ENCODE results near the gene PLCB1.

The PLCB1 gene

GRCh38 chr20:8796088-8796660 lies 664.1 kb downstream of the PLCB1 start:
- no peak overlapping the region for H3K4me3 ChIP-seq (ENCODE audit: low read depth, low read length)
- no peak for TF ChIP-seq MAX (IDR thresholded peaks at IDR 0.05; ENCODE audit: low read depth, low read length)
- TF ChIP-seq POLR2A (IDR thresholded peaks at IDR 0.05; ENCODE audit: extremely low read depth, insufficient read length): no peak
- TF ChIP-seq, protein P1, sequence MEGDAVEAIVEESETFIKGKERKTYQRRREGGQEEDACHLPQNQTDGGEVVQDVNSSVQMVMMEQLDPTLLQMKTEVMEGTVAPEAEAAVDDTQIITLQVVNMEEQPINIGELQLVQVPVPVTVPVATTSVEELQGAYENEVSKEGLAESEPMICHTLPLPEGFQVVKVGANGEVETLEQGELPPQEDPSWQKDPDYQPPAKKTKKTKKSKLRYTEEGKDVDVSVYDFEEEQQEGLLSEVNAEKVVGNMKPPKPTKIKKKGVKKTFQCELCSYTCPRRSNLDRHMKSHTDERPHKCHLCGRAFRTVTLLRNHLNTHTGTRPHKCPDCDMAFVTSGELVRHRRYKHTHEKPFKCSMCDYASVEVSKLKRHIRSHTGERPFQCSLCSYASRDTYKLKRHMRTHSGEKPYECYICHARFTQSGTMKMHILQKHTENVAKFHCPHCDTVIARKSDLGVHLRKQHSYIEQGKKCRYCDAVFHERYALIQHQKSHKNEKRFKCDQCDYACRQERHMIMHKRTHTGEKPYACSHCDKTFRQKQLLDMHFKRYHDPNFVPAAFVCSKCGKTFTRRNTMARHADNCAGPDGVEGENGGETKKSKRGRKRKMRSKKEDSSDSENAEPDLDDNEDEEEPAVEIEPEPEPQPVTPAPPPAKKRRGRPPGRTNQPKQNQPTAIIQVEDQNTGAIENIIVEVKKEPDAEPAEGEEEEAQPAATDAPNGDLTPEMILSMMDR (IDR thresholded peaks at IDR 0.05; ENCODE audit: low read depth, low read length): no peak
- TF ChIP-seq MYC (IDR thresholded peaks at IDR 0.05; ENCODE audit: low read depth, low read length): no peak
- no peak for DNase-seq (ENCODE audit: low read depth)

DNA sequence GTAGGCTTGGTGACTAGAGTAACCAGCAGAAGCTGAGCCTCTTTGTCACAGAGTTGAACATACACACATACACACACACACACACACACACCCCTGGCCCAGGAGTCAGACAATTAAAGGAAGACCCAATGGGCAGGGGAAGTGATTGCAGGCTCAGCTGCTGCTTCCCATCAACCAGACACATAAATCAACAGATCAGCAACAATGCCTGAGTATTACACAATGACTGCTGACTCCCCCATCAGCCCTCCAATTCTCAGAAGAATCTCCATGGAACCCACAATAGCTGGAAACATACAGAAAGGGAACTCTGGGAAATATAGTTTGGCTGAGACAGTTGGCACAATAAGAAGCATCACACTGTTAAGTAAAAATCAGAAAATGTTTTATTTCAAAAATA lies 666.4 kb downstream of the PLCB1 start:
- H3K4me3 ChIP-seq (ENCODE audit: low read depth, low read length): no peak overlapping the region
- TF ChIP-seq, protein P1 (IDR thresholded peaks at IDR 0.05; ENCODE audit: low read depth, low read length): no peak
- TF ChIP-seq MYC (IDR thresholded peaks at IDR 0.05; ENCODE audit: low read depth, low read length) (no peak), POLR2A (IDR thresholded peaks at IDR 0.05; ENCODE audit: extremely low read depth, insufficient read length) (no peak), MAX (IDR thresholded peaks at IDR 0.05; ENCODE audit: low read depth, low read length) (no peak)
- peak; percentile 3 for DNase-seq (ENCODE audit: low read depth)

DNA sequence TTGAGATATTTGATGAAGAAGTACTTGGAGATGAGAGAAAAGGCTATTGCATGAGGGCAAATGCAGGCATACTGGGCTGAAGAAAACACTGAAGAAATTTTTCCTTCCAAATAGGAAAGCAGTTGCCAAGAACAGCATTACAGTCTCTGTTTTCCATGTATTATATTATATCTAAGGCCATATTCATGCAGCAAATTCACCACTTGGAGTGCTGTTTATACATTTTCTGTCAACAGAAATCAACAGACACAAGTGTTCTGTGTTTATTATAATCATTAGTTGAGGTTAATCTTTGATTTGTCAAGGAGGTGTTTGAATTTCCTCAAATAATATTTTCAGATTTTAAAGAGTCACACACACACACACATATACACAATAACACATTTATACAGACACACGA lies 668.0 kb downstream of the PLCB1 start:
- TF ChIP-seq, protein P1 (IDR thresholded peaks at IDR 0.05; ENCODE audit: low read depth, low read length): no peak
- TF ChIP-seq MYC (IDR thresholded peaks at IDR 0.05; ENCODE audit: low read depth, low read length) (no peak), MAX (IDR thresholded peaks at IDR 0.05; ENCODE audit: low read depth, low read length) (no peak), POLR2A (IDR thresholded peaks at IDR 0.05; ENCODE audit: extremely low read depth, insufficient read length) (no peak)
- no peak overlapping the region for H3K4me3 ChIP-seq (ENCODE audit: low read depth, low read length)
- DNase-seq (ENCODE audit: low read depth): no peak

GRCh38 chr20:8801686-8802085 lies 669.6 kb downstream of the PLCB1 start:
- no peak overlapping the region for H3K4me3 ChIP-seq (ENCODE audit: low read depth, low read length)
- TF ChIP-seq MAX (IDR thresholded peaks at IDR 0.05; ENCODE audit: low read depth, low read length) (no peak), MYC (IDR thresholded peaks at IDR 0.05; ENCODE audit: low read depth, low read length) (no peak), POLR2A (IDR thresholded peaks at IDR 0.05; ENCODE audit: extremely low read depth, insufficient read length) (no peak)
- TF ChIP-seq, protein P1 (IDR thresholded peaks at IDR 0.05; ENCODE audit: low read depth, low read length): no peak
- DNase-seq (ENCODE audit: low read depth): no peak

DNA sequence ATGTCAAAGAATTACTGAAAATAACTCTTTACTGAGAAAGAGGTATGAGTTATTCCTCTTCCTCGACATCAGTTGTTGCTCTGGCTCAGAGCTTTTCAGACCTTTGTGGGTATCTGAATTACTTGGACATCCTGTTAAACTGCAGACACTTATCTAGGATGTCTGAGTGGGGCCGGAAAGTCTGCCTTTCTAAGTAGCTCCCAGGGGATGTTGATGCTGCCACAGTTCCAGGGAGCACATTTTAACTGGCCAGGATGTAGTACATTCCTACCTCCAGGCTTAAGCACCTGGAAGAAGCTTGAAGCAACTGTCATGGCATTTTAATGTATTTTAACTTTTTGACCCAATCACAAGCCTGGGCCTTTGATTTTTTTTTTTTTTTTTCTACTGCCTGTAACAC lies 671.0 kb downstream of the PLCB1 start:
- no peak overlapping the region for H3K4me3 ChIP-seq (ENCODE audit: low read depth, low read length)
- no peak for DNase-seq (ENCODE audit: low read depth)
- TF ChIP-seq POLR2A (IDR thresholded peaks at IDR 0.05; ENCODE audit: extremely low read depth, insufficient read length): no peak

DNA sequence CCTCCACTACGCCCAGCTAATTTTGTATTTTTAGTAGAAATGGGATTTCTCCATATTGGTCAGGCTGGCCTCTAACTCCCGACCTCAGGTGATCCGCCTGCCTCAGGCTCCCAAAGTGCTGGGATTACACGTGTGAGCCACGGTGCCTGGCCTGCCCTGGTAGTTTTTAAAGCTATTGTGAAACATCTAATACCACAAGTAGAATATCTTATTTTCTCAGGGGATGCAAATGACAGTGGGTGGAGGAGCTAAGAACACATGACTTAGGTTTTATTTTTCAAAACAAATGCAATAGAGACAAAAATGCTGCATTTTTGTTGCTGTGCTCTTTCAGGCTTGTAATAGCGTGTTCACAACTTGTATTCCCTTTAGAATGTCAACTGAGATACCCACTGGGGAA lies 671.9 kb downstream of the PLCB1 start:
- DNase-seq (ENCODE audit: low read depth): no peak
- no peak for TF ChIP-seq MYC (IDR thresholded peaks at IDR 0.05; ENCODE audit: low read depth, low read length)
- TF ChIP-seq, protein P1 (IDR thresholded peaks at IDR 0.05; ENCODE audit: low read depth, low read length): no peak
- no peak for TF ChIP-seq MAX (IDR thresholded peaks at IDR 0.05; ENCODE audit: low read depth, low read length)
- H3K4me3 ChIP-seq (ENCODE audit: low read depth, low read length): no peak overlapping the region
